ENCODE measurements around the gene SLC3A2.
A peak's percentile ranks its signal among the peaks of the same experiment; 100 is the strongest.
"Not testable (repeated sequence)": the region's sequence is repeated elsewhere in the genome, so short reads cannot be mapped to it uniquely, and the experiment has no call there.

SLC3A2 gene

GRCh38 chr11:62853279-62853965, 27.3 kb upstream of the SLC3A2 start:
- DNase-seq: peak; percentile 52

GRCh38 chr11:62854013-62854824, 26.5 kb upstream of the SLC3A2 start:
- peak; percentile 54 for DNase-seq

- peak; percentile 54 for DNase-seq
These were observed 25.7 kb upstream of the SLC3A2 start for GRCh38 chr11:62854825-62855570.

- DNase-seq: peak; percentile 100
These were observed 24.9 kb upstream of the SLC3A2 start for GRCh38 chr11:62855571-62856332.

- peak; percentile 32 for DNase-seq
These were observed 24.3 kb upstream of the SLC3A2 start for GRCh38 chr11:62856333-62856895.

GRCh38 chr11:62857541-62857982, 23.1 kb upstream of the SLC3A2 start:
- no peak for DNase-seq

GRCh38 chr11:62858201-62858600, 22.5 kb upstream of the SLC3A2 start:
- DNase-seq: no peak

GRCh38 chr11:62859281-62859703, 21.4 kb upstream of the SLC3A2 start:
- not testable (repeated sequence) for DNase-seq

GRCh38 chr11:62860835-62861563, 19.7 kb upstream of the SLC3A2 start:
- peak; percentile 75 for DNase-seq

GRCh38 chr11:62861564-62862192, 19.0 kb upstream of the SLC3A2 start:
- not testable (repeated sequence) for DNase-seq

- DNase-seq: no peak
These were observed 16.9 kb upstream of the SLC3A2 start for GRCh38 chr11:62863687-62864335.

GRCh38 chr11:62865635-62866034, 15.1 kb upstream of the SLC3A2 start:
- DNase-seq: no peak

GRCh38 chr11:62874851-62875250, 5.8 kb upstream of the SLC3A2 start:
- no peak for DNase-seq

- DNase-seq: no peak
These were observed 4.8 kb upstream of the SLC3A2 start for GRCh38 chr11:62875698-62876478.

- no peak for DNase-seq
These were observed 4.0 kb upstream of the SLC3A2 start for GRCh38 chr11:62876712-62877111.

GRCh38 chr11:62879235-62879978, 1.3 kb upstream of the SLC3A2 start:
- DNase-seq: no peak

- DNase-seq: peak; percentile 52
These were observed 379 bp upstream of the SLC3A2 start for GRCh38 chr11:62880231-62880802.

Measured in activated CD4-positive, alpha-beta T cell treated with anti-CD3 and anti-CD28 coated beads, Interleukin-10, Interleukin-2, amounts not matched to agents 100 ng/mL and 50 ng/mL, durations not matched to agents 16 hours and 8 hours (primary cell).